Hepatocyte (in vitro differentiated cells): ENCODE data around the gene MAD1L1. TPM values are rescaled to one million over a fixed set of nuclear protein-coding genes. Genes with fewer than 3 reads are reported as not detected.

Experiments
- DNase-seq: peaks from one replicate; pipeline ENCODE4 v3.0.0-alpha.2; 2016; ENCODE audit warnings: low spot score
- H2AFZ ChIP-seq: fragments of 200-600 bp; sonication (generic); 2 replicates; pipeline ENCODE4 v1.6.0; 2016; ENCODE audit warnings: antibody characterized with exemption, mild to moderate bottlenecking
- H3K27ac ChIP-seq: fragments of 200-600 bp; sonication (generic); 2 replicates; pipeline ENCODE4 v1.5.1; 2016; ENCODE audit warnings: mild to moderate bottlenecking
- H3K27me3 ChIP-seq: fragments of 200-600 bp; sonication (generic); 2 replicates; pipeline ENCODE4 v1.6.1; 2016
- H3K36me3 ChIP-seq: fragments of 200-600 bp; sonication (generic); replicated peaks from 2 replicates; pipeline ENCODE4 v1.5.1; 2016; ENCODE audit warnings: low read depth; ENCODE audit not compliant: insufficient read depth
- H3K4me1 ChIP-seq: fragments of 200-600 bp; sonication (generic); 2 replicates; pipeline ENCODE4 v1.5.1; 2016; ENCODE audit warnings: mild to moderate bottlenecking, moderate library complexity; ENCODE audit not compliant: insufficient read depth
- H3K4me2 ChIP-seq: fragments of 200-600 bp; sonication (generic); 2 replicates; pipeline ENCODE4 v1.6.0; 2016
- H3K4me3 ChIP-seq: fragments of 200-600 bp; sonication (generic); 2 replicates; pipeline ENCODE4 v1.5.1; 2016; ENCODE audit warnings: mild to moderate bottlenecking
- H3K79me2 ChIP-seq: fragments of 200-600 bp; sonication (generic); 2 replicates; pipeline ENCODE4 v1.6.0; 2017; ENCODE audit warnings: mild to moderate bottlenecking
- H3K9me2 ChIP-seq: fragments of 200-600 bp; sonication (generic); replicated peaks from 2 replicates; pipeline ENCODE4 v1.6.0; 2017; ENCODE audit warnings: mild to moderate bottlenecking; ENCODE audit not compliant: insufficient read depth
- H3K9me3 ChIP-seq: fragments of 200-600 bp; sonication (generic); 2 replicates; pipeline ENCODE4 v1.5.1; 2016; ENCODE audit warnings: low read depth, mild to moderate bottlenecking
- H4K20me1 ChIP-seq: fragments of 200-600 bp; sonication (generic); 2 replicates; pipeline ENCODE4 v1.6.0; 2016; ENCODE audit warnings: mild to moderate bottlenecking; ENCODE audit not compliant: insufficient read depth, poor library complexity, severe bottlenecking
- EZH2 ChIP-seq: fragments of 200-600 bp; sonication (generic); IDR thresholded peaks from 2 replicates; pipeline ENCODE4 v1.6.1; 2016; ENCODE audit warnings: antibody characterized with exemption, mild to moderate bottlenecking, borderline replicate concordance
- EZH2phosphoT487 ChIP-seq: fragments of 200-600 bp; sonication (generic); IDR thresholded peaks from one replicate; pipeline ENCODE4 v1.6.1; 2018; ENCODE audit warnings: antibody characterized with exemption, mild to moderate bottlenecking, low read depth, moderate library complexity; ENCODE audit not compliant: unreplicated experiment, severe bottlenecking
- WGBS: methylation state at CpG from one replicate; pipeline ENCODE4 v1.1.6; 2016; ENCODE audit warnings: low lambda C conversion rate; ENCODE audit errors: missing lambda C conversion rate; 5-methylcytosine and 5-hydroxymethylcytosine counted together
- polyA plus RNA-seq: library from polyadenylated mRNA; unstranded; fragments of >200 nt; fragmentation: Nextera tagmentation; extraction: Ambion mirVana; gene quantifications from 2 replicates; pipeline ENCODE4 v1.2.1, GENCODE V29; 2016
- total RNA-seq: library from RNA; depleted of rRNA; stranded (reverse); fragments of >200 nt; gene quantifications from 2 replicates; pipeline ENCODE4 v1.2.3, GENCODE V29; 2014
- TF ChIP-seq, protein P1 (sequence below): fragments of 200-600 bp; sonication (generic); IDR thresholded peaks from 2 replicates; pipeline ENCODE4 v1.5.1; 2016; ENCODE audit warnings: antibody characterized with exemption, mild to moderate bottlenecking; ENCODE audit not compliant: poor library complexity

MAD1L1 gene
- total and polyA plus RNA-seq, 2 experiments from 2014 or later = 30.7 to 31.0 TPM

DNA sequence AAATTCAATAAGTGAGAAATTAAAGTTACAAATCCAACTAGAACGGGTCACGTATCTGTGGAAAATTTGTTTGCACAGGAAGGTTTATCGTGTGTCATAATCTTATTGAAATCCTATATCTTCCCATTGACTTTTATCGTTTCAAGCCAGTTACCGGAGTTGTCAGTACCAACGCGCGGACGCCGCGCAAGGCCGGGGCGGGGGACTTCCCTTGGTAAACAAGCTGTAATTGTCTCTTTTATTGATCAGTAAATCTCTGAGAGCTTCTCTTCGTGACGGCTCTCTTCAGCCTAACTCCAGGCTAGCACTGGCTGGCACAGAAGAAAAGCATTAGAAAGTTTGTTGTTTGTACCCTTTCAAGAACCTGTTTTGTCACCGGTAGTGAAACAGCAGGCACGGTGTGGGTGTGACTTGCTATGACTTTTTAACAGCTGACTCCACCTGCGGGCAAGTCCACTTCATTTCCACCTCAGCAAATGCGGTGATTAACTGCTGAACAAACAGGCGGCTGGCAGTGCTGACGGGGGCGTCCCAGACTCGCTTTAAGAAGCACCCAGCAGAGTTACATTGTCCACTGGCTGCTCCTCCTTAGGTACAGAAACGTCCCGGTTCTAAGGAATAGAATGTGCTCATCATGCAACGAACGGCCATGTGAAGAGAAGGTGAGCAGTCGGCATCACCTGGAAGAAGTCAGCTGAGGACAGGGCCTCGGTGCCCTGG lies 215.8 kb downstream of the MAD1L1 start:
- Histone ChIP-seq H4K20me1 (no peaks in the 10 kb centered on the region), H3K36me3 (no peaks in the 10 kb centered on the region), H3K4me1 (peaks cover 17% of the 10 kb centered on the region), H3K9me3 (no peaks in the 10 kb centered on the region), H3K9me2 (no peaks in the 10 kb centered on the region), H3K79me2 (no peaks in the 10 kb centered on the region), H3K27ac (no peak overlapping the region), H3K4me2 (no peak overlapping the region), H3K27me3 (no peaks in the 10 kb centered on the region), H2AFZ (no peak overlapping the region), H3K4me3 (no peak overlapping the region)
- TF ChIP-seq, protein P1, sequence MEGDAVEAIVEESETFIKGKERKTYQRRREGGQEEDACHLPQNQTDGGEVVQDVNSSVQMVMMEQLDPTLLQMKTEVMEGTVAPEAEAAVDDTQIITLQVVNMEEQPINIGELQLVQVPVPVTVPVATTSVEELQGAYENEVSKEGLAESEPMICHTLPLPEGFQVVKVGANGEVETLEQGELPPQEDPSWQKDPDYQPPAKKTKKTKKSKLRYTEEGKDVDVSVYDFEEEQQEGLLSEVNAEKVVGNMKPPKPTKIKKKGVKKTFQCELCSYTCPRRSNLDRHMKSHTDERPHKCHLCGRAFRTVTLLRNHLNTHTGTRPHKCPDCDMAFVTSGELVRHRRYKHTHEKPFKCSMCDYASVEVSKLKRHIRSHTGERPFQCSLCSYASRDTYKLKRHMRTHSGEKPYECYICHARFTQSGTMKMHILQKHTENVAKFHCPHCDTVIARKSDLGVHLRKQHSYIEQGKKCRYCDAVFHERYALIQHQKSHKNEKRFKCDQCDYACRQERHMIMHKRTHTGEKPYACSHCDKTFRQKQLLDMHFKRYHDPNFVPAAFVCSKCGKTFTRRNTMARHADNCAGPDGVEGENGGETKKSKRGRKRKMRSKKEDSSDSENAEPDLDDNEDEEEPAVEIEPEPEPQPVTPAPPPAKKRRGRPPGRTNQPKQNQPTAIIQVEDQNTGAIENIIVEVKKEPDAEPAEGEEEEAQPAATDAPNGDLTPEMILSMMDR = no peak
- DNase-seq = no peak
- WGBS = 88% methylated on average over 29 of the region's 29 CpGs

DNA sequence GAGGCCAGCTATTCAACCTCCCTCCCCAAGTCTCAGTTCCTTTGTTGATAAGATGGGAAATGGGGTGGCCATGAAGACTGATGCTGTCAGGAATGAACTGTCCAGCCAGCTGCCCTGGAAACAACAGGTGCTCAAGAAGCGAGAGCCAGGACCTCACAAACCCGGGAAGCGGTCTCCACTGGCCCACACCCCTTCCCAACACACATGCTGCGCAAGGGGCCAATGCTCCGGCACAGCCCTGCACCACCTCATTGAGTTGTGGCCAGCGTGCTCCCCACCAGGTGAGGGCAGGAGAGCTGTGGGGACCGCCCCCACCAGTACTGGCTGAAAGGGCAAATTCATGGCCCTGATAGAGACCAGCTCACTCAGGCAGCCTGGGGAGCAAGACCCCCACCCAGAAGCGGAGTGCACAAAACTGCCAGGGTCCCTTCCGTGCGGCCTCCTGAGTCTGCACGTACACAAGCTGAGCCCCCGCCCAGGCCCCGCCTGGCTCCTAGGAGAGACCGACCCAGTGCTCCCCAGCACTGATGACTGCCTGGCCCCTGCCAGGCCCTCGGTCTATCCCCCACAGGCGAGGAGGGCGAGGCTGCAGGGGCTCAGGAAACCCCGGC lies 216.6 kb downstream of the MAD1L1 start:
- no peak overlapping the region for H2AFZ ChIP-seq
- 97% methylated on average over 18 of the region's 18 CpGs for WGBS
- no peaks in the 10 kb centered on the region for H3K36me3 ChIP-seq
- DNase-seq = no peak
- H3K9me3 ChIP-seq = no peaks in the 10 kb centered on the region
- H3K27me3 ChIP-seq = no peaks in the 10 kb centered on the region
- H3K9me2 ChIP-seq = no peaks in the 10 kb centered on the region
- TF ChIP-seq EZH2phosphoT487 (no peak), EZH2 (no peak)
- TF ChIP-seq, protein P1 = no peak
- H3K27ac ChIP-seq = no peak overlapping the region
- H3K79me2 ChIP-seq = no peaks in the 10 kb centered on the region
- H3K4me1 ChIP-seq = peaks cover 17% of the 10 kb centered on the region
- H3K4me3 ChIP-seq = no peak overlapping the region
- no peak overlapping the region for H3K4me2 ChIP-seq
- H4K20me1 ChIP-seq = no peaks in the 10 kb centered on the region

DNA sequence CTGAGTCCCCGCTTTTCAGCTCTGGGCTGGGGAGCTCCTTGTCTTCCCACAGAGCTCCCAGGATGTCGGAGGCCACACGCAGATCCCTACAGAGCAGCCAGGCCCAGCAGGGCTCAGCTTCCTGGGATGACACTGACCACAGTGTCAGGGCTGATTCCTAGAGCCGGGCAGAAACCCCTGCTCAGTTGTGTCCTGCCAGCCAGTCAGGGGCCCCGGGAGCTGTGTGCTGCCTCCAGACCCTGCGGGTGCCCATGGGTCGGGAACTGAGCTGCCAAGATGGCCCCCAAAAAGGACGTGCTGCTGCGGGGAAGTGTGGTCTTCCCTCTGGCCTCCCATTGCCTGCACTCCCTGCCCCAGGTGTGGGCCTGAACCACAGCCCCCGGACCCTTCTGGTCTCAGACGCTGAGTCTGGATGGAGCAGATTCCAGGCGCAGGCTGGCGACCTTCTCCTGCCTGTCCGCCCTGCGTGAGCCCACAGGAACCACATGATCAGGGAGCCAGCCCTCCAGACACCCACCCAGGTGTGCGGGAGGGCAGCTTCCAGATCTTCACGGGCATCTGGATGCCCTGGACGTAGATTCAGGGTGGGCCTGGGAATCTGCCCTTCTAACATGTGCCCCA lies 217.4 kb downstream of the MAD1L1 start:
- Histone ChIP-seq H3K27me3 (no peaks in the 10 kb centered on the region), H3K4me2 (no peak overlapping the region), H2AFZ (no peak overlapping the region), H3K27ac (no peak overlapping the region), H3K79me2 (no peaks in the 10 kb centered on the region), H3K36me3 (no peaks in the 10 kb centered on the region), H4K20me1 (no peaks in the 10 kb centered on the region), H3K9me2 (no peaks in the 10 kb centered on the region), H3K4me1 (peaks cover 17% of the 10 kb centered on the region), H3K9me3 (no peaks in the 10 kb centered on the region), H3K4me3 (no peak overlapping the region)
- WGBS = 92% methylated on average over 17 of the region's 18 CpGs
- TF ChIP-seq EZH2phosphoT487 (no peak), EZH2 (no peak)
- TF ChIP-seq, protein P1 = no peak
- no peak for DNase-seq
